IMR-90 (cell line): Measurements from ENCODE around the gene MYH9. TPM values are rescaled to one million over a fixed set of nuclear protein-coding genes. Genes with fewer than 3 reads are reported as not detected.

ENCODE experiments used
- ATAC-seq: fragments of 200-7000 bp; cut with Tn5 transposase; 2 replicates; pipeline ENCODE4 v1.9.1; 2020; ENCODE audit warnings: low read depth, mild to moderate bottlenecking, moderate library complexity
- BruUV-seq: library from RNA; stranded (reverse); fragments of 400-500 nt; replicated peaks from 2 replicates; lab custom pipeline; 2021; lab: Mats Ljungman, UMichigan
- CTCF ChIA-PET: fragments of 300-600 bp; formaldehyde crosslinking; extraction: SDS; loops from one replicate; lab custom pipeline; 2021; ENCODE audit warnings: antibody characterized with exemption; lab: Yijun Ruan, JAX
- POLR2A ChIA-PET: fragments of 300-600 bp; sonication (Branson Sonifier 250); formaldehyde crosslinking; loops from one replicate; lab custom pipeline; 2022; ENCODE audit warnings: antibody characterized with exemption; ENCODE audit not compliant: unreplicated experiment; lab: Charles Lee
- DNase-seq: peaks from one replicate; pipeline ENCODE4 v3.0.0; 2013
- H2AFZ ChIP-seq: replicated peaks from 2 replicates; pipeline ENCODE3; 2013; ENCODE audit warnings: low read length, mild to moderate bottlenecking; ENCODE audit not compliant: poor library complexity
- H2AK5ac ChIP-seq: 2 replicates; pipeline ENCODE4 v1.6.1; 2013; ENCODE audit warnings: low read depth, low read length, inconsistent platforms
- H2AK9ac ChIP-seq: replicated peaks from 2 replicates; pipeline ENCODE3; 2013; ENCODE audit warnings: mild to moderate bottlenecking, low read depth, low read length, moderate library complexity; ENCODE audit not compliant: poor library complexity
- H2BK120ac ChIP-seq: 2 replicates; pipeline ENCODE4 v1.6.1; 2013; ENCODE audit warnings: low read depth, low read length, inconsistent platforms
- H2BK15ac ChIP-seq: 3 replicates; pipeline ENCODE4 v1.6.1; 2013; ENCODE audit warnings: low read depth, low read length, inconsistent platforms
- H2BK20ac ChIP-seq: 2 replicates; pipeline ENCODE4 v1.6.1; 2013; ENCODE audit warnings: low read depth, mild to moderate bottlenecking, inconsistent platforms, low read length, moderate library complexity
- H2BK5ac ChIP-seq: 2 replicates; pipeline ENCODE4 v1.6.1; 2013; ENCODE audit warnings: mild to moderate bottlenecking, low read depth, low read length, inconsistent platforms; ENCODE audit not compliant: poor library complexity, severe bottlenecking
- H3K14ac ChIP-seq: replicated peaks from 2 replicates; pipeline ENCODE4 v1.6.1; 2013; ENCODE audit warnings: low read depth, low read length, inconsistent platforms
- H3K18ac ChIP-seq: 2 replicates; pipeline ENCODE4 v1.6.1; 2013; ENCODE audit warnings: low read depth, low read length, control low read depth
- H3K23ac ChIP-seq: 2 replicates; pipeline ENCODE4 v1.6.1; 2013; ENCODE audit warnings: low read depth, low read length, inconsistent platforms
- H3K27ac ChIP-seq: 2 replicates; pipeline ENCODE4 v1.5.1; 2013; ENCODE audit warnings: mild to moderate bottlenecking, control low read depth, low read length; ENCODE audit not compliant: insufficient read depth
- H3K27me3 ChIP-seq: 2 replicates; pipeline ENCODE4 v1.6.1; 2013; ENCODE audit warnings: low read length; ENCODE audit not compliant: control insufficient read depth, insufficient read depth
- H3K36me3 ChIP-seq: 2 replicates; pipeline ENCODE4 v1.6.1; 2013; ENCODE audit warnings: low read length, mixed read lengths; ENCODE audit not compliant: control insufficient read depth, insufficient read depth
- H3K4ac ChIP-seq: 2 replicates; pipeline ENCODE4 v1.6.1; 2013; ENCODE audit warnings: low read depth, low read length, inconsistent platforms
- H3K4me1 ChIP-seq: 2 replicates; pipeline ENCODE4 v1.6.1; 2013; ENCODE audit warnings: low read length, mixed read lengths; ENCODE audit not compliant: control insufficient read depth, insufficient read depth
- H3K4me2 ChIP-seq: 2 replicates; pipeline ENCODE4 v1.6.1; 2013; ENCODE audit warnings: low read depth, mild to moderate bottlenecking, control low read depth, low read length, moderate library complexity
- H3K4me3 ChIP-seq: 2 replicates; pipeline ENCODE4 v1.5.1; 2013; ENCODE audit warnings: low read depth, mild to moderate bottlenecking, control low read depth, low read length, moderate library complexity; ENCODE audit not compliant: insufficient read depth
- H3K56ac ChIP-seq: 2 replicates; pipeline ENCODE4 v1.6.1; 2013; ENCODE audit warnings: low read length, inconsistent platforms; ENCODE audit not compliant: insufficient read depth; ENCODE audit errors: extremely low read depth
- H3K79me1 ChIP-seq, 2 experiments: 2 replicates each; pipeline ENCODE4 v1.6.1; 2013; ENCODE audit warnings: low read length in 2 of 2, inconsistent platforms in 1 of 2, low read depth in 1 of 2
- H3K9ac ChIP-seq: 2 replicates; pipeline ENCODE4 v1.6.1; 2013; ENCODE audit warnings: low read depth, low read length, control low read depth
- H3K9me1 ChIP-seq: 2 replicates; pipeline ENCODE4 v1.6.1; 2013; ENCODE audit warnings: low read length, inconsistent platforms; ENCODE audit not compliant: insufficient read depth
- H3K9me3 ChIP-seq: 2 replicates; pipeline ENCODE4 v1.6.1; 2013; ENCODE audit warnings: low read length; ENCODE audit not compliant: control insufficient read depth, insufficient read depth
- H4K20me1 ChIP-seq: 2 replicates; pipeline ENCODE4 v1.6.1; 2013; ENCODE audit warnings: low read length, inconsistent platforms; ENCODE audit not compliant: insufficient read depth
- H4K5ac ChIP-seq: 2 replicates; pipeline ENCODE4 v1.6.1; 2013; ENCODE audit warnings: mild to moderate bottlenecking, low read depth, low read length, control low read depth
- H4K8ac ChIP-seq, 2 experiments: 2 replicates each; pipeline ENCODE4 v1.6.1; 2013; ENCODE audit warnings: low read depth in 2 of 2, low read length in 2 of 2, control low read depth in 1 of 2, inconsistent platforms in 1 of 2
- H4K91ac ChIP-seq: 2 replicates; pipeline ENCODE4 v1.6.1; 2013; ENCODE audit warnings: low read depth, low read length, inconsistent platforms; ENCODE audit not compliant: insufficient read depth
- BHLHE40 ChIP-seq: fragments of 150-350 bp; IDR thresholded peaks from 2 replicates; pipeline ENCODE4 v1.6.1; 2016; ENCODE audit warnings: mild to moderate bottlenecking, low read depth, low read length
- RFX5 ChIP-seq: IDR thresholded peaks from 2 replicates; pipeline ENCODE4 v1.8.0; 2012; ENCODE audit warnings: low read depth, mild to moderate bottlenecking, low read length, moderate library complexity
- WGBS, 2 experiments: methylation state at CpG; one replicate each; pipeline versions ENCODE4 v1.1.5 to v1.1.7; 2013; ENCODE audit warnings: missing lambda C conversion rate in 2 of 2; ENCODE audit not compliant: insufficient read length in 1 of 2; ENCODE audit errors: extremely low coverage in 2 of 2; 5-methylcytosine and 5-hydroxymethylcytosine counted together
- dilution Hi-C: fragments of 300-500 bp; cut with HindIII; formaldehyde crosslinking; loops from one replicate; pipeline ENCODE4 v1.14.3; 2018; ENCODE audit warnings: low sequenced_read_pairs; ENCODE audit not compliant: unreplicated experiment
- in situ Hi-C: fragments of 300-500 bp; cut with MboI; formaldehyde crosslinking; loops from 3 replicates; pipeline ENCODE4 v1.14.3; 2019; ENCODE audit warnings: low sequenced_read_pairs, inconsistent platforms, mixed read lengths
- intact Hi-C: fragments of 100-400 bp; cut with micrococcal nuclease; formaldehyde crosslinking; loops from 2 replicates; pipeline ENCODE4 v1.10.0; 2022
- polyA plus RNA-seq, 3 experiments: library from polyadenylated mRNA; depleted of rRNA; stranded (reverse); fragments of >200 nt; gene quantifications; 2 replicates each; pipeline ENCODE4 v1.2.3, GENCODE V29; 2012; ENCODE audit warnings: low replicate concordance in 1 of 3
- total RNA-seq: library from RNA; depleted of rRNA; stranded (reverse); fragments of >200 nt; gene quantifications from 2 replicates; pipeline ENCODE4 v1.2.3, GENCODE V29; 2012

MYH9 gene
- total and polyA plus RNA-seq, 2 of the 4 experiments (the other 2 are of a cell fraction): 475 to 554 TPM

- Histone ChIP-seq H4K91ac (peak overlapping the region; percentile 92), H3K36me3 (peaks cover 85% of the 10 kb centered on the region), H2AK5ac (peak overlapping the region; percentile 93), H2AK9ac (peak overlapping the region; percentile 82), H2AFZ (no peak overlapping the region), H3K4ac (peak overlapping the region; percentile 99), H4K8ac (peak overlapping the region; percentile 69 to 88), H3K27me3 (no peaks in the 10 kb centered on the region), H3K27ac (peak overlapping the region; percentile 87), H2BK120ac (peak overlapping the region; percentile 97), H3K9me3 (no peaks in the 10 kb centered on the region), H3K14ac (peak overlapping the region; percentile 87), H3K79me1 (peaks cover 4 to 79% of the 10 kb centered on the region in 2 experiments; a peak in 3 of 4 replicates), H3K18ac (peak overlapping the region; percentile 82), H3K4me2 (peak overlapping the region; percentile 8; the same call in 1 of the 2 replicates), H4K5ac (peak overlapping the region; percentile 67), H3K56ac (peak overlapping the region; percentile 88), H3K23ac (peak overlapping the region; percentile 93), H2BK20ac (peak overlapping the region; percentile 47; the same call in 1 of the 2 replicates), H4K20me1 (peaks cover 88% of the 10 kb centered on the region), H2BK15ac (peak overlapping the region; percentile 33; the same call in 1 of the 3 replicates), H3K9ac (peak overlapping the region; percentile 56), H3K4me1 (peaks cover 67% of the 10 kb centered on the region), H2BK5ac (peak overlapping the region; percentile 100), H3K4me3 (no peak overlapping the region), H3K9me1 (peaks cover 33% of the 10 kb centered on the region)
- TF ChIP-seq BHLHE40 (peak; percentile 21; the same call in 1 of the 2 replicates), RFX5 (no peak)
- dilution Hi-C loops (no loop called here), in situ Hi-C loops (no loop called here), intact Hi-C loops (no loop called here)
- WGBS, 2 experiments: no CpG with 5 or more reads among the region's 9 CpGs
- CTCF ChIA-PET: no interaction called here
- no TSS peak for BruUV-seq
- no peak for ATAC-seq
- POLR2A ChIA-PET: interaction anchor here (0.9 kb wide), 1 partner anchor 146 kb away, joined by 3 read pairs; no protein-coding TSS in a partner anchor
- DNase-seq: no peak
These were observed 52.1 kb downstream of the MYH9 start for GRCh38 chr22:36335621-36336020.
